Naive B cell (primary cell): ENCODE results near the gene GUSB. TPM values are rescaled to one million over a fixed set of nuclear protein-coding genes. Genes with fewer than 3 reads are reported as not detected.
A peak's percentile ranks its signal among the peaks of the same experiment; 100 is the strongest.

Experiments used
- ATAC-seq, 2 donors: fragments of 150-1000 bp; cut with Tn5 transposase; 2 replicates each; pipeline ENCODE4 v1.10.0; 2021; ENCODE audit warnings: low read depth in 2 of 2, mild to moderate bottlenecking in 2 of 2, moderate library complexity in 2 of 2
- DNase-seq: peaks from one replicate; pipeline ENCODE4 v3.0.0; 2022
- H3K27ac Mint-ChIP-seq, 6 donors: one replicate each; pipeline ENCODE4 v1.8.0; 2020 to 2022; ENCODE audit warnings: mild to moderate bottlenecking in 6 of 6, mixed read lengths in 6 of 6, moderate library complexity in 5 of 6, inconsistent platforms in 2 of 6
- H3K27me3 Mint-ChIP-seq, 3 donors: one replicate each; pipeline ENCODE4 v1.8.0; 2021 to 2022; ENCODE audit warnings: mixed read lengths in 3 of 3, mild to moderate bottlenecking in 1 of 3
- H3K36me3 Mint-ChIP-seq, 2 donors: one replicate each; pipeline ENCODE4 v1.8.0; 2020 to 2022; ENCODE audit warnings: mixed read lengths in 2 of 2, inconsistent platforms in 1 of 2, mild to moderate bottlenecking in 1 of 2
- H3K4me1 Mint-ChIP-seq, 3 donors: one replicate each; pipeline ENCODE4 v1.8.0; 2020 to 2022; ENCODE audit warnings: mixed read lengths in 3 of 3, inconsistent platforms in 1 of 3, mild to moderate bottlenecking in 1 of 3, moderate library complexity in 1 of 3
- H3K4me3 Mint-ChIP-seq, 8 donors: one replicate each; pipeline ENCODE4 v1.8.0; 2020 to 2022; ENCODE audit warnings: mild to moderate bottlenecking in 8 of 8, mixed read lengths in 8 of 8, moderate library complexity in 8 of 8, inconsistent platforms in 2 of 8
- H3K9me3 Mint-ChIP-seq, 7 donors: one replicate each; pipeline ENCODE4 v1.8.0; 2020 to 2022; ENCODE audit warnings: mixed read lengths in 7 of 7, mild to moderate bottlenecking in 5 of 7, inconsistent platforms in 2 of 7, moderate library complexity in 1 of 7
- polyA plus RNA-seq, 6 donors: library from polyadenylated mRNA; unstranded; fragments of 300-500 nt; fragmentation: Illumina TruSeq; gene quantifications; one replicate each; pipeline ENCODE4 v1.2.3, GENCODE V29; 2021; ENCODE audit warnings: low read depth in 6 of 6

GUSB gene
- polyA plus RNA-seq, 6 donors from 2014 or later, result 44.2 to 73.4 (median 53.1) TPM

DNA sequence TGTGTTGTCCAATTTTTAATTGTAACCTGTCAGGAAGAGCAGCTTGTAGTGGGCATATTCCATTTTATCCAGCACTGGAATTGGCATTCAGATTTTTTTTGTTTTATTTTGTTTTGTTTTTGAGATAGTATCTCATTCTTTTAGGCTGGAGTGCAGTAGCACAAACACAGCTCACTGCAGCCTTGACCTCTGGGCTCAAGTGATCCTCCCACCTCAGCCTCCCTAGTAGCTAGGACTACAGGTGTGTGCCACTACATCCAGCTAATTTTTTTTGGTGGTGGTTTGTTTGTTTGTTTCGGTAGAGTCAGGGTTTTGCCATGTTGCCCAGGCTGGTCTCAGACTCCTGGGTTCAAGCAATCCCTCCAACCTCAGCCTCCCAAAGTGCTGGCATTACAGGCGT lies 44.7 kb downstream of the GUSB start:
- Mint-ChIP-seq H3K4me3 (no peak overlapping the region), H3K36me3 (peaks cover 20 to 27% of the 10 kb centered on the region in 2 donors), H3K27me3 (no peaks in the 10 kb centered on the region), H3K9me3 (peaks cover 0 to 16% (median 6%) of the 10 kb centered on the region in 7 donors), H3K4me1 (peaks cover 4 to 10% (median 9%) of the 10 kb centered on the region in 3 donors), H3K27ac (no peak overlapping the region)
- ATAC-seq (no peak), DNase-seq (no peak)

DNA sequence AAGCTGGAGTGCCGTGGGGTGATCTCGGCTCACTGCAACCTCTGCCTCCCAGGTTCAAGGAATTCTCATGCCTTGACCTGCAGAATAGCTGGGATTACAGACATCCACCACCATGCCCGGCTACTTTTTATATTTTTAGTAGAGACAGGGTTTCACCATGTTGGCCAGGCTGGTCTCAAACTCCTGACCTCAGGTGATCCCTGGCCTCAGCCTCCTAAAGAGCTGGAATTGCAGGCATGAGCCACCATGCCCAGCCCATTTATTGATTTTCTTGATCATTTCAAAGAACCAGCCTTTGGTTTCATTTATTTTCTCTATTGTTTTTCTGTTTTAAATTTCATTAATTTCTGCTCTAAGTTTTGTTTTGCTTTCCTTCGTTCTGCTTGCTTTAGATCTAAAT lies 50.3 kb downstream of the GUSB start:
- no peak for ATAC-seq
- Mint-ChIP-seq H3K4me3 (no peak overlapping the region), H3K27me3 (no peaks in the 10 kb centered on the region), H3K4me1 (peaks cover 11 to 24% (median 21%) of the 10 kb centered on the region in 3 donors), H3K36me3 (peaks cover 10 to 12% of the 10 kb centered on the region in 2 donors), H3K27ac (peak overlapping the region in 1 of 6 donors; percentile 25), H3K9me3 (peaks cover 0 to 13% (median 6%) of the 10 kb centered on the region in 7 donors)
- DNase-seq, result no peak

DNA sequence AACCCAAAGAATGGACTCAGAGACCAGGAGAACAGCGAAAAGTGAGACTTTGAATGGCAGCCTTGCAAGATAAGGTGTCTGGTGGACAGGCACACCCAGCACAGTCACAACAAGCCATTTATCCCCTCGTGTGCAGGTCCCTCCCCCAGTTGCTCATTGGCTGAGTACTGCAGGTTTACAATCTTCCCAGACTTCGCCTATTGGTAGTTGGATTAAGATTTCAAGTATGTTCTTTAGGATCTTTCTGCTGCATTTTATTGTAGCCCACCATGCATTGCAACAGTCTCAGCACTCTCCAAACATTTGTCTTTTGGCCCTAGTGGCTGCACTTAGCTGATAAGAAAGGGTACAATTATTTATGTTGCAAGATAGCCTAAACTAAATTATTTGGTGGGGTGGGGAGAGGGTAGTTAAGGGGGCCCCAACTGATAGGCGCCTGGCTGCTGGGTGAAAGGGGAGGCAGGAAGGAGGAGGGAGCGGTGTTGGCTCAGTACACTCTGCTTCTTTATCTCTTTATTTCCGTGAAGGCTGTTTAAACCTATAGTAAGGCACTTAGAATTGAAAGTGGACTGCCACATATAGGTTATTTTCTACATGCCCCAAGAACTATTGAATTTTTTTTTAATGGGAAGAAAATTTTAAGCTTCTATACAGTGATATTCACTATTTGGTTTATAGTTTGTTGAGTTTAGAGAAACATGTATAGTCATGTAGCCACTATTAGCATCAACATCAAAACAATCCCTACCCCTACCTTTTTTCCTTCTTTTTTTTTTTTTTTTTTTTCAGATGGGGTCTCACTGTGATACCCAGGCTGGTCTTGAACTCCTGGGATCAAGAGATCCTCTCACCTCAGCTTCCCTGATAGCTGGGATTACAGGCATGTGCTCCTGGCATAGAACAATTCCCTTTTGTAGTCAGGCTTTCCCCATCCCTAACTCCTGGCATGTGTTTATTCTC lies 54.2 kb downstream of the GUSB start:
- Mint-ChIP-seq H3K4me3 (no peak overlapping the region), H3K4me1 (peaks cover 14 to 23% (median 23%) of the 10 kb centered on the region in 3 donors), H3K27ac (peak overlapping the region in 2 of 6 donors; percentile 33 to 50), H3K36me3 (peaks cover 0 to 7% of the 10 kb centered on the region in 2 donors), H3K27me3 (no peaks in the 10 kb centered on the region), H3K9me3 (no peaks in the 10 kb centered on the region)
- no peak for DNase-seq
- ATAC-seq, result no peak

DNA sequence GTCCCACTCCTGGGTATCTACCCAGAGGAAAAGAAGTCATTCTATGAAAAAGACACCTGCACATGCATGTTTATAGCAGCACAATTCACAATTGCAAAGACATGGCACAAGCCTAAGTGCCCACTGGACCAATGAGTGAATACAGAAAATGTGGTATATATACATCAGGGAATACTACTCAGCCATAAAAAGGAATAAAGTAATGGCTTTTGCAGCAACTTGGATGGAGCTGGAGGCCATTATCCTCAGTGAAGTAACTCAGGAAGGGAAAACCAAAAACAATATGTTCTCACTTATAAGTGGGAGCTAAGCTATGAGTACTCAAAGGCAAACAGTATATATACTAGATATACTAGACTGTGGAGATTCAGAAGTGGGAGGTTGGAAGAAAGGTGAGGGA lies 55.4 kb downstream of the GUSB start:
- no peaks in the 10 kb centered on the region for H3K27me3 Mint-ChIP-seq
- H3K4me3 Mint-ChIP-seq, result no peak overlapping the region
- DNase-seq (no peak), ATAC-seq (no peak)
- no peaks in the 10 kb centered on the region for H3K9me3 Mint-ChIP-seq
- H3K36me3 Mint-ChIP-seq, result peaks cover 0 to 7% of the 10 kb centered on the region in 2 donors
- H3K27ac Mint-ChIP-seq, result no peak overlapping the region
- H3K4me1 Mint-ChIP-seq, result peaks cover 7 to 24% (median 19%) of the 10 kb centered on the region in 3 donors

DNA sequence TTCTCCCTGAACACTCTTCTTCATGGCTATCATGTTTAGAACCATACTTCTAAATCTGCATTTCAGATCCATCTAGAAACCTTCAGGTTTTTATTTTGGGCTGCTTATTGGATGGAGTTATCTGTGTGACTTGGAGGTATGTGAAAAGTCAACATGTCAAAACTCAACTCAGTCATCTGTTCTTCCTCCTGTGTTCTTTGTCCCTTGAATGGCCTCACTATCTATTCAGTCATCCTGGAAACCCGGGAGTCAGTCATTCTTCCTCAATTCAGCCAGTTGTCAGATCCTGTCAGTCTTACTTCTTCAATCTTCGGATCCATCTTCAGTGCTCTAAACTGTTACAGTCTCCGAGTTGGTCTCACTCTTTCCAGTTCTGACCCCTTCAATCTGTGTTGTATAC lies 57.0 kb downstream of the GUSB start:
- ATAC-seq (no peak), DNase-seq (no peak)
- H3K27me3 Mint-ChIP-seq, result no peaks in the 10 kb centered on the region
- no peaks in the 10 kb centered on the region for H3K9me3 Mint-ChIP-seq
- H3K4me3 Mint-ChIP-seq, result no peak overlapping the region
- peaks cover 3 to 11% of the 10 kb centered on the region in 2 donors for H3K36me3 Mint-ChIP-seq
- H3K27ac Mint-ChIP-seq, result no peak overlapping the region
- H3K4me1 Mint-ChIP-seq, result peaks cover 14 to 28% (median 21%) of the 10 kb centered on the region in 3 donors

DNA sequence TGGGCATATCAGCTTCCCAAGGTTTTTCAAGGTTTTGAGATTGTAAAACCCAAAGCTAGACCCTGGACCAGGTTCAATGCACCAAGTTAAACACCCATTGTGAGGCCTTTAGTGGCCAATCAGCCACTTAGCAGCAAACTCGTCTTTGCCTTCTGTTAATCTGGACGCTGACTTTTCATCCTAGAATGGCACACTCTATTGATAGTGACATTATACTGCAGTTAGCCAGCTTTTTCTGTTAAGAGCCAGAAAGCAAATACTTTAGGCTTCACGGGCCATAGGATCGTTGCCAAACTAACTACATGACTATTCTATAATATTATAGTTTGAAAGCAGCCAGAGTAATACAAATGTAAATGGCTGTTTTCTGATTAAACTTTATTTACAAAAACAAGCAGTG lies 57.8 kb downstream of the GUSB start:
- Mint-ChIP-seq H3K4me3 (no peak overlapping the region), H3K27ac (no peak overlapping the region), H3K9me3 (no peaks in the 10 kb centered on the region), H3K27me3 (no peaks in the 10 kb centered on the region), H3K36me3 (peaks cover 5 to 14% of the 10 kb centered on the region in 2 donors), H3K4me1 (peaks cover 14 to 30% (median 19%) of the 10 kb centered on the region in 3 donors)
- DNase-seq (no peak), ATAC-seq (no peak)

DNA sequence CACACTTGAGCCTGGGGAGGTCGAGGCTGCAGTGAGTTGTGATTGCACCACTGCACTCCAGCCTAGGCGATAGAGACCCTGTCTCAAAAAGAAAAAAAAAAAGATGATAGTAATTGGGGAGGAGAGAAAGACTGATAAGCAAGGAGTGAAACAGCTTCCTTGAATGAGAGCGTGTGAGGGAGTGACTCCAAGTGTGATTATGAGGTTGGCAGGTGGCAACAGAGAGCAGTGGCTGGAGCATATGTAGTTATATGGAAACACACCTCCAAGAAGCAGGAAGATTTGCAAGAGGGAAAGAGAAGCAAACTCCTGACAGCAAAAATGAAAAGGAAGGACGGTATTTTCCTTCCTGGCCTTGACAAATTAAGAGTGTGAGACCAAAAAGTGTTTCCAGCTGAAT lies 58.7 kb downstream of the GUSB start:
- peak overlapping the region in 2 of 6 donors; percentile 51 to 94 for H3K27ac Mint-ChIP-seq
- peaks cover 5 to 14% of the 10 kb centered on the region in 2 donors for H3K36me3 Mint-ChIP-seq
- no peaks in the 10 kb centered on the region for H3K9me3 Mint-ChIP-seq
- no peak for ATAC-seq
- no peak overlapping the region for H3K4me3 Mint-ChIP-seq
- DNase-seq, result no peak
- H3K27me3 Mint-ChIP-seq, result no peaks in the 10 kb centered on the region
- H3K4me1 Mint-ChIP-seq, result peaks cover 9 to 30% (median 19%) of the 10 kb centered on the region in 3 donors

DNA sequence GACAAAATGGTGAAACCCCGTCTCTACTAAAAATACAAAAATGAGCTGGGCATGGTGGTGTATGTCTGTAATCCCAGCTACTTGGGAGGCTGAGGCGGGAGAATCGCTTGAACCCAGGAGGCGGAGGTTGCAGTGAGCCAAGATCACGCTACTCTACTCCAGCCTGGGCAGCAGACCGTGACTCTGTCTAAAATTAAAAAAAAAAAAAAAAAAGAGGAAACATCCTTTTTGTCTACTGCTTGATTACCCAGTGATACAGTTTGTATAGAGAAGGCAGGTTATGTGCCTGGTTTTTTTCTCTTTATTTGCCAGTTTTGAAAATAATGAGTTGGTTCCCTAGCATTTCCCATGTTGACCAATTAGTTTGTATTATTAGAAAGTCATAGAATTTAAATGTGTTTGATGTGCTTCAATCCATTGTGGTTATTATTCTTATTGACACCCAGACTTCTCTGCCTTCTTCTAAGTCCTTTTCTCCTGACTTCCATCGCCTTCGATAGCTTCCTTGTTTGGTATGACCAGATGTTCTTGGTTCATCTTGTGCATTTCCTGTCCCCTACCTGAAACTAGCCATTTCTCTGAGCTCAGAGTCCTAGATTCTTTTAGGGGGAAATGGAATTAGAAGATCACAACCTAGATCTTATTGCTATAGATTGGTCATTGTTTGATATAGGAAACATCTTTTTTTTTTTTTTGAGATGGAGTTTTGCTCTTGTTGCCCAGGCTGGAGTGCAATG lies 65.9 kb downstream of the GUSB start:
- peaks cover 0 to 2% (median 0%) of the 10 kb centered on the region in 7 donors for H3K9me3 Mint-ChIP-seq
- peak overlapping the region in 4 of 6 donors; percentile 49 to 83 (median 80) for H3K27ac Mint-ChIP-seq
- H3K4me1 Mint-ChIP-seq, result peaks cover 20 to 39% (median 31%) of the 10 kb centered on the region in 3 donors
- no peaks in the 10 kb centered on the region for H3K27me3 Mint-ChIP-seq
- DNase-seq, result peak; percentile 23
- peak; percentile 95 to 97 for ATAC-seq
- peak overlapping the region in 4 of 8 donors; percentile 2 to 59 (median 44) for H3K4me3 Mint-ChIP-seq
- H3K36me3 Mint-ChIP-seq, result peaks cover 5 to 8% of the 10 kb centered on the region in 2 donors

DNA sequence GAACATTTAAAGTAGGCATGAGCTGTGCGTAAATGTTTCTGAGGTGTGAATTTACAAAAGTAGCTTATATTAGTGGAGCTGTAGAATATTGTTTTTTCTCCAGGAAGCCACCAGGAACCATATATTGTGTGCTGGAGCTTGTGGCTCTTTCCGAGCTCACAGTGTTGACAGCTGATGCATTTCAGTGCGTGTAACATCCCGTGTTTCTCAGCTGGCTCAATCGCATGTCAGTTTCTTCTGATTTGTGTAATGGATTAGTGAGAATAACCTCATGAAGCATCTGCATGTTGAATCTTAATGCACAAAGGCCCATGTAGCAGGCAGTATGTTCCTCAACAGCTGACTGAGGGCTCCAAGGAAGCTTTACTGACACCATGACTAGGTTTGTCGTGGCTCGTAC lies 69.8 kb downstream of the GUSB start:
- ATAC-seq (no peak), DNase-seq (no peak)
- Mint-ChIP-seq H3K4me3 (no peak overlapping the region), H3K27ac (no peak overlapping the region), H3K36me3 (no peaks in the 10 kb centered on the region), H3K27me3 (no peaks in the 10 kb centered on the region), H3K4me1 (peaks cover 8 to 26% (median 22%) of the 10 kb centered on the region in 3 donors), H3K9me3 (peaks cover 0 to 2% (median 0%) of the 10 kb centered on the region in 7 donors)

Other genes starting within 250 kb of the GUSB start
- gene VKORC1L1, start 109.1 kb downstream of the GUSB start, polyA plus RNA-seq, result 1 to 10 TPM; 2.3 to 3.8 (median 2.8) TPM
- 10 to 100 TPM; 12.0 to 25.6 (median 14.3) TPM for gene ASL, start 93.6 kb upstream of the GUSB start, polyA plus RNA-seq
- 10 to 100 TPM; 12.0 to 44.6 (median 29.8) TPM for gene CRCP, start 132.6 kb upstream of the GUSB start, polyA plus RNA-seq
- gene TPST1, start 223.1 kb upstream of the GUSB start, polyA plus RNA-seq, result 10 to 100 TPM; 20.6 to 47.4 (median 30.9) TPM